GM12892 (cell line): ENCODE data around the gene TSPAN9.

Experiments
- POLR2A ChIP-seq: IDR thresholded peaks from 2 replicates; pipeline ENCODE4 v1.6.1; 2011; ENCODE audit warnings: low read depth, low read length, control low read depth
- POLR2AphosphoS5 ChIP-seq: IDR thresholded peaks from 2 replicates; pipeline ENCODE4 v1.6.1; 2011; ENCODE audit warnings: low read depth, low read length, control low read depth
- TAF1 ChIP-seq: IDR thresholded peaks from 2 replicates; pipeline ENCODE4 v1.6.1; 2011; ENCODE audit warnings: low read depth, mild to moderate bottlenecking, control low read depth, low read length, borderline replicate concordance

- no peak for TF ChIP-seq POLR2A
- no peak for TF ChIP-seq POLR2AphosphoS5
- no peak for TF ChIP-seq TAF1
Measured at GRCh38 chr12:3157581-3158323, 80.6 kb downstream of the TSPAN9 start.
